Ovary (tissue), 9 donors: ENCODE measurements around the gene SORCS2. TPM values are rescaled to one million over a fixed set of nuclear protein-coding genes. Genes with fewer than 3 reads are reported as not detected.

ENCODE experiments used
- DNase-seq, 5 donors: peaks; one replicate each; pipeline ENCODE4 v3.0.0-alpha.2; 2019 to 2020
- H3K27ac ChIP-seq, 2 donors: fragments of 200-600 bp; one replicate each; pipeline versions ENCODE4 v1.5.1 to v1.8.0; 2019 to 2022
- H3K27me3 ChIP-seq: fragments of 200-600 bp; one replicate; pipeline ENCODE4 v1.8.0; 2022
- H3K36me3 ChIP-seq: fragments of 200-600 bp; sonication (generic); one replicate; pipeline ENCODE4 v1.5.1; 2019
- H3K4me1 ChIP-seq: one replicate; pipeline ENCODE4 v1.8.1; 2013; ENCODE audit warnings: mild to moderate bottlenecking, moderate library complexity; ENCODE audit not compliant: insufficient read depth
- H3K4me3 ChIP-seq: fragments of 200-600 bp; sonication (generic); one replicate; pipeline ENCODE4 v1.5.1; 2017
- H3K9me3 ChIP-seq, 2 donors: fragments of 200-600 bp in 1 of 2; sonication (generic) in 1 of 2; one replicate each; pipeline versions ENCODE4 v1.5.1 to v1.8.1; 2013 to 2019; ENCODE audit warnings: mild to moderate bottlenecking in 1 of 2, moderate library complexity in 1 of 2
- EP300 ChIP-seq: sonication (generic); formaldehyde crosslinking; IDR thresholded peaks from one replicate; pipeline ENCODE4 v1.6.1; 2017; ENCODE audit warnings: antibody characterized with exemption
- POLR2A ChIP-seq: fragments of 450-650 bp; IDR thresholded peaks from one replicate; pipeline ENCODE4 v1.6.1; 2017; ENCODE audit warnings: antibody characterized with exemption, mild to moderate bottlenecking, moderate library complexity
- WGBS, 3 donors: extraction: QIAGEN DNeasy Blood & Tissue Kit in 1 of 3; methylation state at CpG; one replicate each; pipeline versions ENCODE4 v1.1.5 to v1.1.7; 2013 to 2017; 5-methylcytosine and 5-hydroxymethylcytosine counted together
- intact Hi-C, 4 donors: fragments of 100-400 bp; cut with DNase I; formaldehyde crosslinking; loops; one replicate each; pipeline versions ENCODE4 v1.11.0 to v1.15.1; 2022 to 2023
- polyA plus RNA-seq, 2 donors: library from polyadenylated mRNA; stranded (reverse); fragments of 200-250 nt in 1 of 2; fragments of 350-450 nt in 1 of 2; fragmentation: Illumina TruSeq in 1 of 2; extraction: RNeasy Lipid Tissue Mini Kit (QIAGEN cat#74804) in 1 of 2; gene quantifications; one replicate each; pipeline ENCODE4 v1.2.3, GENCODE V29; 2013 to 2014
- total RNA-seq, 7 donors: library from RNA; depleted of rRNA in 2 of 7; stranded (reverse); fragments of >200 nt in 2 of 7; fragmentation: NEBNext Ultra II Directional in 3 of 7; extraction: Animal tissue kit (Norgen Biotek cat#: 25700) in 3 of 7; gene quantifications; one replicate each; pipeline versions ENCODE4 v1.1.0 to v1.2.4, GENCODE V29; 2016 to 2023
- TF ChIP-seq, protein P1 (sequence below), 3 donors: fragments of 450-650 bp in 2 of 3; fragments of 200-600 bp in 1 of 3; IDR thresholded peaks; one replicate each; pipeline versions ENCODE4 v1.5.1 to v1.8.0; 2016 to 2022; ENCODE audit warnings: antibody characterized with exemption in 3 of 3, mild to moderate bottlenecking in 1 of 3
- donor health status: DM: no; HTN: no; CAD: no; lungs with moderate emphysema.
- donor health status: DM: no; HTN: no; CAD: no.
- donor health status: Bipolar disorder and iron deficiency.
- donor health status: DM: yes; HTN: yes; CAD: no.
- donor health status: DM: no; HTN: no; CAD: no.
- donor health status: DM: yes; HTN: yes; CAD: no.

Gene SORCS2
- total and polyA plus RNA-seq, 9 donors: 0.60 to 23.9 (median 7.1) TPM

DNA sequence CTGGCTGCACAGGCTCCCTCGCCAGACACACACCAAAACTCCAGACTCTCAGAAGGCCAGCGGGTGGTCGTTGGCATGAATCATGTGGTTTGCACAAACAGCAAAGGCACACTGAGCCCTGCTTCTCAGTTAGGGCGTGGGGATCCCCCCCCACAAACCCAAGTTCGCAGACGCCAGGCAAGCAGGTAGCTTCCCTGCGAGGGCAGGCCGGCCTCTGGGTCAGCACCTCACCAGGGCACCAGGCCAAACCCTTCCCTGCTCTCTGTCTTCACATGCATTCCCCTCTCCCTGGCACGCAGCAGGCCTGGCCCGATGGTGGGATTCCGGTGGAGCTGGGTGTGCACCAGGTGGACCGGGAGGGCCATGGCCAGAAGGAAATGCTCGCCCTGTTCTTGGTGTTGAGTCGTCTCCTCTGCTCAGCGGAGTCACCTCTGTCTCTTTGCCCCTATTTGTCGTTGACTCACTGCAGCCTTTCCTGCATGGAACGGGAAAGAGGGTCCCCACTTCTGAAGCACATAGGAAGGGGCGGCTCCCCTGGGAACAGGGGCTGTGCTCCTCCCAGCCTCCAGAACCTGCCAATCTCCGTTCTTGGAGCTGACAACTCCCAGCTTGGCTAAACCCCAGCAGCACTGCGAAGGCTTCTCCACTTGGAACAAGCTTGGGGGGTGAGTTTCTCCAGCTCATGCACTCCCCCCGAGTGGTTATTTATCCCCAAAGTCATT, 51.4 kb downstream of the SORCS2 start:
- intact Hi-C loops: no loop called here
- Histone ChIP-seq H3K4me3 (no peak overlapping the region), H3K27me3 (no peaks in the 10 kb centered on the region), H3K4me1 (peaks cover 6% of the 10 kb centered on the region), H3K9me3 (no peaks in the 10 kb centered on the region), H3K36me3 (no peaks in the 10 kb centered on the region), H3K27ac (no peak overlapping the region)
- TF ChIP-seq, protein P1, sequence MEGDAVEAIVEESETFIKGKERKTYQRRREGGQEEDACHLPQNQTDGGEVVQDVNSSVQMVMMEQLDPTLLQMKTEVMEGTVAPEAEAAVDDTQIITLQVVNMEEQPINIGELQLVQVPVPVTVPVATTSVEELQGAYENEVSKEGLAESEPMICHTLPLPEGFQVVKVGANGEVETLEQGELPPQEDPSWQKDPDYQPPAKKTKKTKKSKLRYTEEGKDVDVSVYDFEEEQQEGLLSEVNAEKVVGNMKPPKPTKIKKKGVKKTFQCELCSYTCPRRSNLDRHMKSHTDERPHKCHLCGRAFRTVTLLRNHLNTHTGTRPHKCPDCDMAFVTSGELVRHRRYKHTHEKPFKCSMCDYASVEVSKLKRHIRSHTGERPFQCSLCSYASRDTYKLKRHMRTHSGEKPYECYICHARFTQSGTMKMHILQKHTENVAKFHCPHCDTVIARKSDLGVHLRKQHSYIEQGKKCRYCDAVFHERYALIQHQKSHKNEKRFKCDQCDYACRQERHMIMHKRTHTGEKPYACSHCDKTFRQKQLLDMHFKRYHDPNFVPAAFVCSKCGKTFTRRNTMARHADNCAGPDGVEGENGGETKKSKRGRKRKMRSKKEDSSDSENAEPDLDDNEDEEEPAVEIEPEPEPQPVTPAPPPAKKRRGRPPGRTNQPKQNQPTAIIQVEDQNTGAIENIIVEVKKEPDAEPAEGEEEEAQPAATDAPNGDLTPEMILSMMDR (IDR thresholded peaks at IDR 0.05): no peak
- TF ChIP-seq POLR2A: no peak
- TF ChIP-seq EP300: no peak
- no peak for DNase-seq
- WGBS, 3 donors: 76 to 78% (median 77%) methylated on average over 21 of the region's 21 CpGs

DNA sequence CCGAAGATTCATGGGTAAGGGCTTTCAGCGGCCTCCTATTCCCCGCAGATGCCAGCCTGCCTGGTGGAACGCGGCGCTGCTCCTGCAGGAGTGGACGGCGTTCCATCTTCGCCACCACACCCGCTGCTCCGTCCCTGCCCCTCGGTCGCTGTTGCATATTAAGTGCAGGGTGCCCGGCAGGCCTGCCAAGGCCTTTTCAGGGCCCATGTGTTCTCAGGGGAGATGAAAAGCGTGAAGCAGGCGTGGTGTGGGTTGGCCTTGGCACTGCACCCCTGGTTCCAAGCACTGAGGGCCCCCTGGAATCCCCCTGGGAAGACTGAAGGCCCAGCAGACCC, 52.0 kb downstream of the SORCS2 start:
- WGBS, 3 donors: 85 to 89% (median 89%) methylated on average over 16 of the region's 16 CpGs
- intact Hi-C loops: no loop called here
- TF ChIP-seq POLR2A (no peak), EP300 (no peak)
- TF ChIP-seq, protein P1 (IDR thresholded peaks at IDR 0.05): no peak
- Histone ChIP-seq H3K4me1 (peaks cover 6% of the 10 kb centered on the region), H3K27me3 (no peaks in the 10 kb centered on the region), H3K4me3 (no peak overlapping the region), H3K36me3 (no peaks in the 10 kb centered on the region), H3K27ac (no peak overlapping the region), H3K9me3 (no peaks in the 10 kb centered on the region)
- no peak for DNase-seq

DNA sequence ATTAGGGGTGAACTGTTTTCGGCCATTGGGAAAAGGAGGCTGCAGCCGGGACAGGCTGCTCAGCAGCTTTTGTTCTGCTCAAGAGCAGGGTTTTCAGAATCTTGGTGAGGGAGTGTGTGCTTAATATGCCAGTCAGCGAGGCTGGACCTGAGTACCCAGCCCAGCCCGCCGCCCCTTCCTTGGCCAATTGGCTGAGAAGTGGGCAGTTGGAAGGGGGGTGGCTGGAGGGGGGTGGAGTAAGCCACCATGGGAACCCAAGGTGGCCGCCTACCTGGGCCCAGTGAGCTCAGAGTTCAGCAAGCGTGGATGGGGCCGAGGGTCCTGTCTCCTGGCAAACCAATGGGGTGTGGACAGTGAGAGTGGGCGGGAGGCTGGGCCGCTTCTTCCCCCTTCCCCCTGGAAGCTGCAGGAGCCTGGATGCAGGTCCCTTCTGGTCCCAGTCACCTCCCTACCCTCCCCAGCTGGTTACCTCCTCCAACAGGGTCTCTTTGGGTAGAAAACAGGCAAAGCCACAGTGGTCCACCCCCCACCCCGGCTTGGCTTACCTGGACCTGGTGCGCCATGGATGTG, 52.5 kb downstream of the SORCS2 start:
- DNase-seq: no peak
- no peak overlapping the region for H3K4me3 ChIP-seq
- TF ChIP-seq, protein P1 (IDR thresholded peaks at IDR 0.05): no peak
- no peak for TF ChIP-seq EP300
- no peak for TF ChIP-seq POLR2A
- no peaks in the 10 kb centered on the region for H3K9me3 ChIP-seq
- no peaks in the 10 kb centered on the region for H3K27me3 ChIP-seq
- intact Hi-C loops: no loop called here
- H3K27ac ChIP-seq: no peak overlapping the region
- WGBS, 3 donors: 92 to 95% (median 94%) methylated on average over 12 of the region's 12 CpGs
- H3K4me1 ChIP-seq: peaks cover 8% of the 10 kb centered on the region
- no peaks in the 10 kb centered on the region for H3K36me3 ChIP-seq

DNA sequence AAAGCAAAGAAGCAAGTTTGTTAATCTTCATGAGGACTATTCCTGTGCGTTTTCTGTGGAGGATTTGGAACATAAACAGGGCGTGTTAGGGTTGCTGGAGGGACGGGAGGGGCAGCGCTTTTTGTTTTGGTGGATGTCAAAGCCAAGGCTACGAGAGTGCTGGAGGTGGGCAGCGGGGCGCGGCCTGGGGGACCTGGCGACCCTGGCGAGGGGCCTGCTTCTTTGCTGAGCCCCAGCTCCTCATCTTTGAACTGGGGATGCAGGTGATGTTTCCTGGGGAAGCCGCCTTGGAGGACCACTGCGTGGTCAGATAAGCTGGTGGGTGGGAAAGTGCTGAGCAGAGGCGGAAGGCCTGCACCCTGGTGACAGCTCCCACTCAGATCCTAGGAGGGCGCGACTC, 55.2 kb downstream of the SORCS2 start:
- Histone ChIP-seq H3K4me1 (peaks cover 9% of the 10 kb centered on the region), H3K27ac (no peak overlapping the region), H3K4me3 (no peak overlapping the region), H3K9me3 (no peaks in the 10 kb centered on the region), H3K27me3 (no peaks in the 10 kb centered on the region), H3K36me3 (no peaks in the 10 kb centered on the region)
- 35 to 49% (median 46%) methylated on average over 15 of the region's 15 CpGs for WGBS, 3 donors
- intact Hi-C loops: no loop called here
- DNase-seq: no peak
- no peak for TF ChIP-seq EP300

DNA sequence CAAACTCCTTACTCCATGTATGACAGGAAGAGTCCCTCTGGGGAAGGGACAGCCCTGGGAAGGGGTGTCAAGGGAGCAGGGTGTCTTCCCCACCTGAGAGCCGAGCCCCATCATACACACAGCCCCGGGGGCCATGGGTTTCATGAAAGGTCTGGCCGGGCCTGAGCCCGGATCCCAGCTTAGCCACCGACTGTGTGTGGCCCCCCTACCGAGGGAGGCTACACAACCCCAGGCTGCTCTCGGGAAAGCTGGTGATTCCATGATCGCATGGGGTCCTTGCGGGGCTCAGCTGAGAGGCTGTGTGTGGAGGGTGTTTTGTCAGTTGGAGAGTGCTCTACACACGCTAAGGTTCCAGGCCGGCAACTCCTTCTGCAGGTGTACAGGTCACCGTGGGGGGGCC, 55.6 kb downstream of the SORCS2 start:
- TF ChIP-seq POLR2A (no peak), EP300 (no peak)
- TF ChIP-seq, protein P1 (IDR thresholded peaks at IDR 0.05): no peak
- H3K9me3 ChIP-seq: no peaks in the 10 kb centered on the region
- H3K36me3 ChIP-seq: no peaks in the 10 kb centered on the region
- no peak for DNase-seq
- H3K4me1 ChIP-seq: peaks cover 9% of the 10 kb centered on the region
- H3K4me3 ChIP-seq: no peak overlapping the region
- no peak overlapping the region for H3K27ac ChIP-seq
- H3K27me3 ChIP-seq: no peaks in the 10 kb centered on the region
- WGBS, 3 donors: 72 to 87% (median 83%) methylated on average over 11 to 12 of the region's 12 CpGs
- intact Hi-C loops: no loop called here
